ENCODE measurements around the gene IFIT5.

IFIT5 gene

GRCh38 chr10:89392974-89393373 lies 21.4 kb upstream of the IFIT5 start:
- in situ Hi-C loops (cut with MboI; ENCODE audit: low pct_unique_long_range_greater_than_20kb, low sequenced_read_pairs, unreplicated experiment), result no loop called here
- DNase-seq (ENCODE audit: low spot score), result no peak
- no peak for TF ChIP-seq CTCF (IDR thresholded peaks at IDR 0.05; ENCODE audit: extremely low read depth, insufficient read depth, missing control alignments)

GRCh38 chr10:89393898-89394297 lies 20.5 kb upstream of the IFIT5 start:
- TF ChIP-seq CTCF (IDR thresholded peaks at IDR 0.05; ENCODE audit: extremely low read depth, insufficient read depth, missing control alignments), result no peak
- DNase-seq (ENCODE audit: low spot score), result no peak
- in situ Hi-C loops (cut with MboI; ENCODE audit: low pct_unique_long_range_greater_than_20kb, low sequenced_read_pairs, unreplicated experiment), result no loop called here

GRCh38 chr10:89395141-89395540 lies 19.2 kb upstream of the IFIT5 start:
- no peak for TF ChIP-seq CTCF (IDR thresholded peaks at IDR 0.05; ENCODE audit: extremely low read depth, insufficient read depth, missing control alignments)
- in situ Hi-C loops (cut with MboI; ENCODE audit: low pct_unique_long_range_greater_than_20kb, low sequenced_read_pairs, unreplicated experiment), result no loop called here
- no peak for DNase-seq (ENCODE audit: low spot score)

GRCh38 chr10:89398003-89398749 lies 16.2 kb upstream of the IFIT5 start:
- no peak for TF ChIP-seq CTCF (IDR thresholded peaks at IDR 0.05; ENCODE audit: extremely low read depth, insufficient read depth, missing control alignments)
- DNase-seq (ENCODE audit: low spot score), result no peak
- in situ Hi-C loops (cut with MboI; ENCODE audit: low pct_unique_long_range_greater_than_20kb, low sequenced_read_pairs, unreplicated experiment), result no loop called here

- no peak for DNase-seq (ENCODE audit: low spot score)
- in situ Hi-C loops (cut with MboI; ENCODE audit: low pct_unique_long_range_greater_than_20kb, low sequenced_read_pairs, unreplicated experiment), result no loop called here
- no peak for TF ChIP-seq CTCF (IDR thresholded peaks at IDR 0.05; ENCODE audit: extremely low read depth, insufficient read depth, missing control alignments)
These were observed 14.4 kb upstream of the IFIT5 start for GRCh38 chr10:89399956-89400355.

- no peak for DNase-seq (ENCODE audit: low spot score)
- in situ Hi-C loops (cut with MboI; ENCODE audit: low pct_unique_long_range_greater_than_20kb, low sequenced_read_pairs, unreplicated experiment), result no loop called here
These were observed 11.3 kb upstream of the IFIT5 start for GRCh38 chr10:89403043-89403442.

More at GRCh38 chr10:89403043-89403442, 11.3 kb upstream of the IFIT5 start:
- no peak for TF ChIP-seq CTCF (IDR thresholded peaks at IDR 0.05; ENCODE audit: extremely low read depth, insufficient read depth, missing control alignments)

Data from GM13977 (cell line).